Naive B cell (primary cell): ENCODE results near the gene XYLT1. TPM values are rescaled to one million over a fixed set of nuclear protein-coding genes. Genes with fewer than 3 reads are reported as not detected.
"Not testable (repeated sequence)": the region's sequence is repeated elsewhere in the genome, so short reads cannot be mapped to it uniquely, and the experiment has no call there.

Source experiments
- ATAC-seq, 2 donors: fragments of 150-1000 bp; cut with Tn5 transposase; 2 replicates each; pipeline ENCODE4 v1.10.0; 2021; ENCODE audit warnings: low read depth in 2 of 2, mild to moderate bottlenecking in 2 of 2, moderate library complexity in 2 of 2
- DNase-seq: peaks from one replicate; pipeline ENCODE4 v3.0.0; 2022
- H3K27ac Mint-ChIP-seq, 6 donors: one replicate each; pipeline ENCODE4 v1.8.0; 2020 to 2022; ENCODE audit warnings: mild to moderate bottlenecking in 6 of 6, mixed read lengths in 6 of 6, moderate library complexity in 5 of 6, inconsistent platforms in 2 of 6
- H3K27me3 Mint-ChIP-seq, 3 donors: one replicate each; pipeline ENCODE4 v1.8.0; 2021 to 2022; ENCODE audit warnings: mixed read lengths in 3 of 3, mild to moderate bottlenecking in 1 of 3
- H3K36me3 Mint-ChIP-seq, 2 donors: one replicate each; pipeline ENCODE4 v1.8.0; 2020 to 2022; ENCODE audit warnings: mixed read lengths in 2 of 2, inconsistent platforms in 1 of 2, mild to moderate bottlenecking in 1 of 2
- H3K4me1 Mint-ChIP-seq, 3 donors: one replicate each; pipeline ENCODE4 v1.8.0; 2020 to 2022; ENCODE audit warnings: mixed read lengths in 3 of 3, inconsistent platforms in 1 of 3, mild to moderate bottlenecking in 1 of 3, moderate library complexity in 1 of 3
- H3K4me3 Mint-ChIP-seq, 8 donors: one replicate each; pipeline ENCODE4 v1.8.0; 2020 to 2022; ENCODE audit warnings: mild to moderate bottlenecking in 8 of 8, mixed read lengths in 8 of 8, moderate library complexity in 8 of 8, inconsistent platforms in 2 of 8
- H3K9me3 Mint-ChIP-seq, 7 donors: one replicate each; pipeline ENCODE4 v1.8.0; 2020 to 2022; ENCODE audit warnings: mixed read lengths in 7 of 7, mild to moderate bottlenecking in 5 of 7, inconsistent platforms in 2 of 7, moderate library complexity in 1 of 7
- polyA plus RNA-seq, 6 donors: library from polyadenylated mRNA; unstranded; fragments of 300-500 nt; fragmentation: Illumina TruSeq; gene quantifications; one replicate each; pipeline ENCODE4 v1.2.3, GENCODE V29; 2021; ENCODE audit warnings: low read depth in 6 of 6

The XYLT1 gene
- polyA plus RNA-seq, 6 donors from 2014 or later, result 1.7 to 8.7 (median 3.9) TPM

DNA sequence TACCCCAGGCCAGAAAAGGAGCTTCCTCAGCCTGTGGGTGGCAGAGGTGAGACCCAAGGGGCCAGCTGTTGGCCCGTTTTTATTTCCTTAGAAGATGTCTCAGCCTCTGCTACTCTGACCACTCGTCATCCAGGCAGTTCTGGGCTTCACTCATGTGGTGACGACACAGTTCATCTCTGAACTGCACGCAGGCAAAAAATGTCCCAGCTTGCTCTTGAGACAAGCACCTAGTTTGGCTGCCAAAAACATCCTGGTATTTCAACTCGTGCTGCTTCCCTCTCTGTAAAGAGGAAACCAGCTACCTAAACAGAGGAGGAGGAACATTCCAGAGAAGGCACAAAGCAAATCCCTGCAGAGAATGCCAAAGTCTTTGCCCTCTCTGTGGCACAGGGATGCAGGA is 125.7 kb downstream of the XYLT1 start:
- ATAC-seq (no peak), DNase-seq (no peak)
- peaks cover 61 to 92% (median 83%) of the 10 kb centered on the region in 3 donors for H3K4me1 Mint-ChIP-seq
- peaks cover under 1 to 6% of the 10 kb centered on the region in 2 donors for H3K36me3 Mint-ChIP-seq
- peaks cover 0 to 2% (median 0%) of the 10 kb centered on the region in 7 donors for H3K9me3 Mint-ChIP-seq
- H3K4me3 Mint-ChIP-seq, result peak overlapping the region in 5 of 8 donors; percentile 8 to 61 (median 53)
- H3K27me3 Mint-ChIP-seq, result no peaks in the 10 kb centered on the region
- H3K27ac Mint-ChIP-seq, result peak overlapping the region; percentile 72 to 99 (median 92)

DNA sequence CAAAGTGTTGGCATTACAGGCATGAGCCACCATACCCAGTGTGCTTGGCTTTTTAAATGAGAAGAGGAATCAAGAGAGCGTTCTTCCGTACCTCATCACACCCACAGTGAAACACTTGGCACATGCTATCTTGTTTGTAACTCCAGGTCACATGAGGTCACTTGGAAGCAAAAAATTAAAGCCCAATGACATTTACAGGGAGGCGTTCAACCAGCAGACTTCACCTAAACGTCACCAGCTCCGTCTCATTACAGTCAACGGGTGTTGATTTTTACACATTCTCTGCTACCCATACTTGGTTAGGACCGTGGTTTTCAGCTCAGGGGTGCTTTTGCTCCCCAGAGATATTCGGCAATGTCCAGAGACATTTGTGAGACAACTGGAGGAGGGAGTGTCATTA is 127.0 kb downstream of the XYLT1 start:
- Mint-ChIP-seq H3K9me3 (peaks cover 0 to 2% (median 0%) of the 10 kb centered on the region in 7 donors), H3K4me3 (peak overlapping the region; percentile 52 to 90 (median 86)), H3K27me3 (no peaks in the 10 kb centered on the region), H3K36me3 (peaks cover 0 to 3% of the 10 kb centered on the region in 2 donors), H3K27ac (peak overlapping the region; percentile 95 to 100 (median 99)), H3K4me1 (peaks cover 65 to 90% (median 84%) of the 10 kb centered on the region in 3 donors)
- DNase-seq (peak; percentile 75), ATAC-seq (peak; percentile 65 to 69)

DNA sequence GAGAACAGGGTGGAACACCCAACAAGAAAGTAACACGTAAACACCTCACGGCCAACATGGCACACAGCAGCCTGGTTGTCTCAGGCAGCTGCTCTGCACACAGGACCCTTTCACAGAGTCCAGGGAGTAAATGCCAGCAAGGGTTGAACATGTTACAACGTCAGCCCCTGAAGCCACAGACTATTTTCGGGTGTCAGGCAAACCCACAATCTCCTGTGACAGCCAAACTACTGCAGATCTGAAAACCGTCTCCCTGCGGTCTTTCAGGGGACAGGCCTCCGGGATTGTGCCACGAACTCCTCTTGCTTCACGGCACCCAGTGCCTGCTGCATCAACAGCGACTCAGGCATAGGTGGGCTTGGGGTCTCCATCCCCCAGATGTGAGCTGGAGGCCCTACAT is 127.7 kb downstream of the XYLT1 start:
- H3K36me3 Mint-ChIP-seq, result no peaks in the 10 kb centered on the region
- H3K27me3 Mint-ChIP-seq, result no peaks in the 10 kb centered on the region
- DNase-seq (peak; percentile 76), ATAC-seq (peak; percentile 60 to 72)
- peaks cover 61 to 84% (median 82%) of the 10 kb centered on the region in 3 donors for H3K4me1 Mint-ChIP-seq
- H3K4me3 Mint-ChIP-seq, result peak overlapping the region; percentile 52 to 90 (median 86)
- H3K27ac Mint-ChIP-seq, result peak overlapping the region; percentile 73 to 100 (median 99)
- peaks cover 0 to 2% (median 0%) of the 10 kb centered on the region in 7 donors for H3K9me3 Mint-ChIP-seq

- peaks cover 53 to 81% (median 78%) of the 10 kb centered on the region in 3 donors for H3K4me1 Mint-ChIP-seq
- DNase-seq, result no peak
- peak overlapping the region in 7 of 8 donors; percentile 41 to 90 (median 85) for H3K4me3 Mint-ChIP-seq
Measured at GRCh38 chr16:17342031-17342430, 128.7 kb downstream of the XYLT1 start.

DNA sequence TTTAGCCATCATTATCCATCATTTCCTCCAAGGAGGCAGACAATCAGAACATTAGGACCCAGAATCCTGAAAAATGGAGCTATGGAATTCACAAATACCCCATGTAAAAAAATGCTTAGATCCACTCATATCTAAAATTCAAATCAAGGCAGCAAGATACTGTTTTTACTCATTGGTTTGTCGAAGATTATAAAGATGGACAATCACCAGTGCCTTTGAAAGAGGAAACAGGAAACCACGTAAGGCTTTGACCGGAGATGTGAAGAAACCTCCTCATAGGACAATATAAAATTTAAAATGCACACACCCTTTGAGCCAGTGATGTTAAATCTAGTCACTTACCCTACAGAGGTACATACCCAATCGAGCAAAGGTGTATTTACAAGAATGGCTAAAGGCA is 130.0 kb downstream of the XYLT1 start:
- DNase-seq, result no peak
- ATAC-seq, result no peak
- H3K36me3 Mint-ChIP-seq, result peaks cover 0 to 5% of the 10 kb centered on the region in 2 donors
- no peaks in the 10 kb centered on the region for H3K27me3 Mint-ChIP-seq
- H3K4me3 Mint-ChIP-seq, result peak overlapping the region in 5 of 8 donors; percentile 3 to 90 (median 56)
- peaks cover 0 to 2% (median 0%) of the 10 kb centered on the region in 7 donors for H3K9me3 Mint-ChIP-seq
- peaks cover 53 to 80% (median 76%) of the 10 kb centered on the region in 3 donors for H3K4me1 Mint-ChIP-seq
- peak overlapping the region in 4 of 6 donors; percentile 26 to 100 (median 98) for H3K27ac Mint-ChIP-seq

More at GRCh38 chr16:17342031-17342430, 128.7 kb downstream of the XYLT1 start:
- Mint-ChIP-seq H3K27me3 (no peaks in the 10 kb centered on the region), H3K36me3 (no peaks in the 10 kb centered on the region), H3K9me3 (peaks cover 0 to 2% (median 0%) of the 10 kb centered on the region in 7 donors), H3K27ac (peak overlapping the region; percentile 64 to 100 (median 99))
- ATAC-seq, result peak in 1 of 2 donors; percentile 14

- Mint-ChIP-seq H3K4me1 (peaks cover 54 to 78% (median 76%) of the 10 kb centered on the region in 3 donors), H3K9me3 (peaks cover 0 to 2% (median 0%) of the 10 kb centered on the region in 7 donors), H3K27ac (peak overlapping the region in 5 of 6 donors; percentile 16 to 96 (median 49)), H3K27me3 (no peaks in the 10 kb centered on the region), H3K4me3 (peak overlapping the region in 3 of 8 donors; percentile 23 to 57 (median 47)), H3K36me3 (peaks cover 0 to 8% of the 10 kb centered on the region in 2 donors)
- DNase-seq (no peak), ATAC-seq (no peak)
Measured at GRCh38 chr16:17339764-17340541, 130.8 kb downstream of the XYLT1 start.

DNA sequence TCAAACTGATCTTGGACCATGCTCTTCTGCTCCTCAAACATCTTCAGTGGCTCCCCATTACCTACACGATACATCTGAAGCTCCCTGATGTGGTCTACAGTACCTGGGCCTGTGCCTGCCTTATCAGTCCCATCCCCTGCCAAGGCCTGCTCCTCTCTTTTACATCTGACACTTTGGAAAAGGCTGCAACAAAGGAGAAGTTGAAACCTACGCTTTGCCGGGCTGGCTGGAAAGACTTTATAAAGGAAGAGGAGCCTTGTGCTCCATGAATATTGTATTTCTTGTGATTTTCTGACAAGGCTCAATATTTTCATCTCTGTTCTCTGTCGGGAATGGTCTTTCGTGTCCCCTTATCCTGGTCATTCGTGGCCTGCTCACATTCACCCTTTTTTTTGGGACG is 132.5 kb downstream of the XYLT1 start:
- Mint-ChIP-seq H3K4me3 (no peak overlapping the region), H3K27ac (peak overlapping the region in 4 of 6 donors; percentile 18 to 88 (median 63)), H3K36me3 (peaks cover 0 to 8% of the 10 kb centered on the region in 2 donors), H3K4me1 (peaks cover 51 to 77% (median 76%) of the 10 kb centered on the region in 3 donors), H3K9me3 (peaks cover 0 to 2% (median 0%) of the 10 kb centered on the region in 7 donors), H3K27me3 (no peaks in the 10 kb centered on the region)
- ATAC-seq, result no peak
- no peak for DNase-seq

- H3K4me1 Mint-ChIP-seq, result peaks cover 41 to 71% (median 66%) of the 10 kb centered on the region in 3 donors
- DNase-seq (no peak), ATAC-seq (no peak)
- H3K9me3 Mint-ChIP-seq, result no peaks in the 10 kb centered on the region
- H3K36me3 Mint-ChIP-seq, result peaks cover 0 to 8% of the 10 kb centered on the region in 2 donors
- no peaks in the 10 kb centered on the region for H3K27me3 Mint-ChIP-seq
- H3K27ac Mint-ChIP-seq, result peak overlapping the region in 4 of 6 donors; percentile 8 to 83 (median 76)
- H3K4me3 Mint-ChIP-seq, result no peak overlapping the region
Measured at GRCh38 chr16:17336530-17336900, 134.2 kb downstream of the XYLT1 start.

DNA sequence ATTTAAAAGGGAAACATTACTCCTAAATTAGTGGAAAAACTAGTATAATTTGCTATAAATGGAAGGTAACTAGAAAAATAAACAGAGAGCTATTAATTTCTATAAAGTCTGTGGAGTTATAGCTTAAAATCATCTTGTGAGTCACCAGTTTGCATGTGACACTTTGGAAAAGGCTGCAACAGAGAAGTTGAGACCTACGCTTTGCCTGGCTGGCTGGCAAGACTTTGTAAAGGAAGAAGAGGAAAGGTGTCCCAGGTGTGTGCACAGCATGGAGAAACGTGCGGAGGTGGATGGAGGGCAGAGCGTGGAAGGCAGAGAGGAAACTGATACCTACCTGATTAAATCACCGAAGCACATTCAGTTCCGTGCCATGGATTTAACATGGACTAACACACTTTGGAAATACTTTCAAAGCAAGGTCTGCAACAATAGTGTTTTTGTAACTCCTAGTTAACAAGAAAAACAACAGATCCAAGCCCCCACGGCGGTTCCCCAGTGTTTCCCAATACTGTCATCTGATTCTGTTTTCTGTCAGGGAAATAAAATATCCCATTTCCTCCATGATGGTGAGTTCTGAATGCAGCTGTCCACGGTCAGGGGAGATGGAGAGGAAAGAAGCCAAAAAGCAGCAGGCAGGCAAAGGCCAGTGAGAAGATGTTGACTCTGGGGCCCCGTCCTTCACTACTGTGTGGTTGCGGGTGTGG is 134.8 kb downstream of the XYLT1 start:
- DNase-seq, result no peak
- ATAC-seq, result no peak
- Mint-ChIP-seq H3K4me1 (peaks cover 35 to 68% (median 62%) of the 10 kb centered on the region in 3 donors), H3K9me3 (no peaks in the 10 kb centered on the region), H3K27ac (peak overlapping the region; percentile 6 to 92 (median 64)), H3K27me3 (no peaks in the 10 kb centered on the region), H3K36me3 (peaks cover 0 to 8% of the 10 kb centered on the region in 2 donors), H3K4me3 (no peak overlapping the region)

DNA sequence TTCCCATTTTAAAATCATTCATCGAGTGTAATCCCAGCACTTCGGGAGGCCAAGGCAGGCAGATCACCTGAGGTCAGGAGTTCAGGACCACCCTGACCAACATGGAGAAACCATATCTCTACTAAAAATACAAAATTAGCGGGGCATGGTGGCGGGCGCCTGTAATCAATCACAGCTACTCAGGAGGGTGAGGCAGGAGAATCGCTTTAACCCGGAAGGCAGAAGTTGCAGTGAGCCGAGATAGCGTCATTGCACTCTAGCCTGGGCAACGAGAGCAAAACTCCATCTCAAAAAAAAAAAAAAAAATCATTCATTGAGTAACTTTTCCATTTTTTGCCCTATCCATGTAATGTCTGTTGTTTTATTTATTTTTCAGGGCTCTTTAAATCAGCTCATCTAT is 135.4 kb downstream of the XYLT1 start:
- peak overlapping the region in 4 of 6 donors; percentile 6 to 92 (median 44) for H3K27ac Mint-ChIP-seq
- ATAC-seq, H3K9me3 Mint-ChIP-seq, H3K36me3 Mint-ChIP-seq, H3K27me3 Mint-ChIP-seq, H3K4me3 Mint-ChIP-seq, DNase-seq: not testable (repeated sequence)
- H3K4me1 Mint-ChIP-seq, result peaks cover 30 to 68% (median 62%) of the 10 kb centered on the region in 3 donors

GRCh38 chr16:17334096-17334495 is 136.7 kb downstream of the XYLT1 start:
- peak overlapping the region in 5 of 6 donors; percentile 53 to 89 (median 66) for H3K27ac Mint-ChIP-seq
- no peak for DNase-seq

DNA sequence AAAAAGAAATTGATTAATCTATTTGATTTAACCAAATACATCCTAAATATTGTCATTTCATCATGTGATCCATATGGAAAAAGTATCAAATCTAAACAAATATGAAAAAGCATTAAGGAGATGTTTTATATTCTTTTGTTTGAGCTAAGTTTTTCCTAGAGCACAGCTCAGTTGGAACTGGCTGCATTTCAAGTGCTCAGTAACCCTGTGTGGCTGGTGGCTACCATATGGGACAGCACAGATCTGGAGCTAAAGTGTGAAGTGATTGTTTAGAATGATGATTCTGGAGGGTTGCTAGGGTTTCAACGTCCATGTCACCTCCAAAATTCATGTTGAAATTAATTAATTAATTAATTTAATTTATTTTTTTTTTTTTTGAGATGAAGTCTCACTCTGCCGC is 137.5 kb downstream of the XYLT1 start:
- no peak for ATAC-seq
- Mint-ChIP-seq H3K9me3 (no peaks in the 10 kb centered on the region), H3K27me3 (no peaks in the 10 kb centered on the region), H3K27ac (peak overlapping the region in 1 of 6 donors; percentile 52), H3K4me1 (peaks cover 38 to 73% (median 63%) of the 10 kb centered on the region in 3 donors), H3K36me3 (peaks cover 0 to 8% of the 10 kb centered on the region in 2 donors), H3K4me3 (no peak overlapping the region)
- DNase-seq, result no peak

More at GRCh38 chr16:17334096-17334495, 136.7 kb downstream of the XYLT1 start:
- Mint-ChIP-seq H3K9me3 (no peaks in the 10 kb centered on the region), H3K36me3 (peaks cover 0 to 8% of the 10 kb centered on the region in 2 donors), H3K4me1 (peaks cover 33 to 71% (median 65%) of the 10 kb centered on the region in 3 donors), H3K27me3 (no peaks in the 10 kb centered on the region), H3K4me3 (peak overlapping the region in 1 of 8 donors; percentile 32)
- no peak for ATAC-seq

DNA sequence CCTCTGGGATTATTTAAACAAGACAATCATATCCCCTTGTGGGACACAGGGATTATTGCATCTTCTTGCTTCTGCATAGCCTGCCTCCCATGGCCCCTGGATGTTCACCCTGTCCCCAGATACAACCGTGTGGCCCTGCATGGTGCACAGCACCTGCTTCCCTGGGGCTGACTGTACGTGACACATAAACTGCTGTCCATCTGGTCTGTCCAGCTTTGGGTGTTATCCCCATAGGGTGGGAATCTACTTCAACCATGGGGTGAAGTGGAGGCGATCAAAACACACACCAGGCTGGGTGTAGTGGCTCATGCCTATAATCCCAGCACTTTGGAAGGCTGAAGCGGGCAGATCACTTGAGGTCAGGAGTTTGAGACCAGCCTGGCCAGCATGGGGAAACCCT is 138.8 kb downstream of the XYLT1 start:
- DNase-seq (no peak), ATAC-seq (no peak)
- Mint-ChIP-seq H3K4me1 (peaks cover 39 to 74% (median 55%) of the 10 kb centered on the region in 3 donors), H3K27ac (peak overlapping the region in 3 of 6 donors; percentile 18 to 33 (median 20)), H3K9me3 (no peaks in the 10 kb centered on the region), H3K4me3 (no peak overlapping the region), H3K36me3 (peaks cover 0 to 8% of the 10 kb centered on the region in 2 donors), H3K27me3 (no peaks in the 10 kb centered on the region)
